ENCODE data around the gene TFDP1. TPM values are rescaled to one million over a fixed set of nuclear protein-coding genes. Genes with fewer than 3 reads are reported as not detected.

The TFDP1 gene
- total RNA-seq, 1 donor from 2014 or later, result 54.4 TPM

GRCh38 chr13:113581871-113582270, 2.7 kb upstream of the TFDP1 start:
- peaks cover 3% of the 10 kb centered on the region for H3K36me3 ChIP-seq (ENCODE audit: control insufficient read depth, insufficient read depth, low read length)
- no peak overlapping the region for H3K4me3 ChIP-seq (ENCODE audit: low read depth, low read length)
- TF ChIP-seq, protein P1, sequence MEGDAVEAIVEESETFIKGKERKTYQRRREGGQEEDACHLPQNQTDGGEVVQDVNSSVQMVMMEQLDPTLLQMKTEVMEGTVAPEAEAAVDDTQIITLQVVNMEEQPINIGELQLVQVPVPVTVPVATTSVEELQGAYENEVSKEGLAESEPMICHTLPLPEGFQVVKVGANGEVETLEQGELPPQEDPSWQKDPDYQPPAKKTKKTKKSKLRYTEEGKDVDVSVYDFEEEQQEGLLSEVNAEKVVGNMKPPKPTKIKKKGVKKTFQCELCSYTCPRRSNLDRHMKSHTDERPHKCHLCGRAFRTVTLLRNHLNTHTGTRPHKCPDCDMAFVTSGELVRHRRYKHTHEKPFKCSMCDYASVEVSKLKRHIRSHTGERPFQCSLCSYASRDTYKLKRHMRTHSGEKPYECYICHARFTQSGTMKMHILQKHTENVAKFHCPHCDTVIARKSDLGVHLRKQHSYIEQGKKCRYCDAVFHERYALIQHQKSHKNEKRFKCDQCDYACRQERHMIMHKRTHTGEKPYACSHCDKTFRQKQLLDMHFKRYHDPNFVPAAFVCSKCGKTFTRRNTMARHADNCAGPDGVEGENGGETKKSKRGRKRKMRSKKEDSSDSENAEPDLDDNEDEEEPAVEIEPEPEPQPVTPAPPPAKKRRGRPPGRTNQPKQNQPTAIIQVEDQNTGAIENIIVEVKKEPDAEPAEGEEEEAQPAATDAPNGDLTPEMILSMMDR (IDR thresholded peaks at IDR 0.05; ENCODE audit: insufficient read depth, low read length, poor library complexity, severe bottlenecking), result no peak
- no peaks in the 10 kb centered on the region for H3K27me3 ChIP-seq (ENCODE audit: control insufficient read depth, insufficient read depth, low read length)
- no peak for DNase-seq (ENCODE audit: low read depth)

DNA sequence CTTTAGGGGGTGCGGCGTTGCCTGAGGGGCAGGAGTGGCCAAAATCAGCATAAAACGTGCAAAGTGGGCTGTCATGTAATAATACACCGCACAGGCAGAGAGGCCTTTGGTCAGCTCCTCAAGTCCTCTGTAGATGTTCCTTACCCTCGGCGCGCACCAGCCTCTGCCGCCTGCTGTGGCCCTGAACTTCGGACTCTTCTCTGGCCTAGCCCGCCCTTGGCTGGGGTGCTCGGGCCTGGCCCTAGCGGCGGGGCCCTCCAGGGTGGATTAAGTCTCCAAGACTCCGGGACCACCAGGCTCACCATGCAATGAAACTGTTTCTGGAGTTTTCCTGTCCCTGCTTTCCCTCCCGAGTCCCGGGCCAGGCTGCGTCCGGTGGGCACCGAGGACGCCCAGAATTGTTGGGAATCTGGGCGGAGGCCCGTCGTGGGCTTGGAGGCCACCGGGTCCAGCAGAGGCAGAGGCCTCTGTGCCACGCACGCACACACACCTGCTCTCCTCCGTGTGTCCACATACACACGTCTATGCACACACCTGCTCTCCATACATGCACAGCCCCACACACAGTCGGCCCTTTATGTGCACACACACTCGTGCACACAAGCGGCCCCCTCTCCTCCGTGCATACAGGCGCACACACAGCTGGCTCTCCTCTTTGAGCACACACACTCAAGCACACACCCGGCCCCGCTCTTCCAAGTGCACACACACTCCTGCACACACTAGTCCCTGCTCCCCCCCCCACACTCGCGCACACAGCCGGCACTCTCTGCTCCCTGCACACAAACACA, 1.5 kb upstream of the TFDP1 start:
- DNase-seq (ENCODE audit: low read depth), result no peak
- TF ChIP-seq, protein P1 (IDR thresholded peaks at IDR 0.05; ENCODE audit: insufficient read depth, low read length, poor library complexity, severe bottlenecking), result no peak
- H3K4me3 ChIP-seq (ENCODE audit: low read depth, low read length), result no peak overlapping the region
- H3K27me3 ChIP-seq (ENCODE audit: control insufficient read depth, insufficient read depth, low read length), result no peaks in the 10 kb centered on the region
- H3K36me3 ChIP-seq (ENCODE audit: control insufficient read depth, insufficient read depth, low read length), result peaks cover 4% of the 10 kb centered on the region

DNA sequence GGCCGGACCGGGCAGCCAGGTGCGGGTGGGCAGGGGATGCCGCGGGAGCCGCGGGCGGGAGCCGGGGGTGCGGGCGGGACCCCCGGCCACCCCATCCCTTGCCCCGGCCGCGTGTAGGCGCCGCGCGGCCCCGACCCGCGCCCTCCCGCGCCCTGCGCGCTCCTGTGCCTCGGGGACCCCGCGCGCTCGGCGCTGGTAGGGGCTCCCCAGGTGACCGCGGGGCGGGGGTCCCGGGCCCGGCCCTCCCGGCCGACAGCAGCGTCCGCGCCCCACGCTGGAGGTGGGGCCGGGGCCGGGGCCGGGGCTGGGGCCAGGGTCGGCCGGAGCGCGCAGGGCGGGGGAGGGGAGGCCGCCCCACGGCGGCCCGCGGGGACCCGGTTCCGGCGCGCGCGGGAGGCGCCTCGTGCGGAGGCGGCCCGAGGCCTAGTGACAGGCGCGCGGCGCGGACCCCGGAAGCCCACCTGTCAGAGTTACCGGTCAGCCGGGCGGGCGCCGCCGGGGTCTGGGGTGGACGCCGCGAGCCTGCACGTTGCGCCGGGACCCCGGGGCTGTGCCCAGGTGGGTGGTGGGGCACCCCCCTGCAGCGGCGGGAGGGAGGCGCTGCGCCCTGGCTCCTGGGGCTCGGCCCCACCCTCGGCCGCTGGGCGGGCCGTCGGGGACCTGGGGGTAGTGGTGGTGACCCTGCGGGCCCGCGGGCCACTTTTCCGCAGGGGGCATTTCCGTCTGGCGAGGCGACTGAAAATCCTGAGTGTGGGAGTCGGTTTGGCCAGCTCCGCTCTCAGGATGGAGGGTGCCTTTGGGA, 518 bp downstream of the TFDP1 start:
- TF ChIP-seq, protein P1 (IDR thresholded peaks at IDR 0.05; ENCODE audit: insufficient read depth, low read length, poor library complexity, severe bottlenecking), result no peak
- DNase-seq (ENCODE audit: low read depth), result no peak
- H3K4me3 ChIP-seq (ENCODE audit: low read depth, low read length), result peak overlapping the region; percentile 59
- H3K36me3 ChIP-seq (ENCODE audit: control insufficient read depth, insufficient read depth, low read length), result peaks cover 6% of the 10 kb centered on the region
- H3K27me3 ChIP-seq (ENCODE audit: control insufficient read depth, insufficient read depth, low read length), result no peaks in the 10 kb centered on the region

DNA sequence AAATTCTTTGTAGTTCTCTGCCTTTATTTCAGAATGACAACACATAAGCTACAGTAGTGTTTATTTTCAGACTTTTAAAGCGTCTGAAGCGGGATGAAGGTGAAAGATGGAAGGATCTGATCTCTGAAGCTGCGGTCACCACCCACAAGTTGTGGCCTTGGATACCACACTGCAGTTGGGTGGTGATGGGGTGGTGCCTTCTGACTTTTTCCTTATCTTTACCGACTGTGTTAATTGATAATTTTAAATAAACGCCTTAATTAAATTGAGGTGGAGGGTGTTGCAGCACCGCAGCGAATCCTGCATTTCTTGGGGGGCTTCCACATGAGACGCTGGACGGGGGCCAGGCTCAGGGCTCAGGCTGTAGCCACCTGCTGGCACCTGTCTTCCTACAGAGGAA, 1.3 kb downstream of the TFDP1 start:
- Histone ChIP-seq H3K36me3 (ENCODE audit: control insufficient read depth, insufficient read depth, low read length) (peaks cover 6% of the 10 kb centered on the region), H3K4me3 (ENCODE audit: low read depth, low read length) (peak overlapping the region; percentile 59), H3K27me3 (ENCODE audit: control insufficient read depth, insufficient read depth, low read length) (no peaks in the 10 kb centered on the region)
- no peak for DNase-seq (ENCODE audit: low read depth)
- TF ChIP-seq, protein P1 (IDR thresholded peaks at IDR 0.05; ENCODE audit: insufficient read depth, low read length, poor library complexity, severe bottlenecking), result no peak

DNA sequence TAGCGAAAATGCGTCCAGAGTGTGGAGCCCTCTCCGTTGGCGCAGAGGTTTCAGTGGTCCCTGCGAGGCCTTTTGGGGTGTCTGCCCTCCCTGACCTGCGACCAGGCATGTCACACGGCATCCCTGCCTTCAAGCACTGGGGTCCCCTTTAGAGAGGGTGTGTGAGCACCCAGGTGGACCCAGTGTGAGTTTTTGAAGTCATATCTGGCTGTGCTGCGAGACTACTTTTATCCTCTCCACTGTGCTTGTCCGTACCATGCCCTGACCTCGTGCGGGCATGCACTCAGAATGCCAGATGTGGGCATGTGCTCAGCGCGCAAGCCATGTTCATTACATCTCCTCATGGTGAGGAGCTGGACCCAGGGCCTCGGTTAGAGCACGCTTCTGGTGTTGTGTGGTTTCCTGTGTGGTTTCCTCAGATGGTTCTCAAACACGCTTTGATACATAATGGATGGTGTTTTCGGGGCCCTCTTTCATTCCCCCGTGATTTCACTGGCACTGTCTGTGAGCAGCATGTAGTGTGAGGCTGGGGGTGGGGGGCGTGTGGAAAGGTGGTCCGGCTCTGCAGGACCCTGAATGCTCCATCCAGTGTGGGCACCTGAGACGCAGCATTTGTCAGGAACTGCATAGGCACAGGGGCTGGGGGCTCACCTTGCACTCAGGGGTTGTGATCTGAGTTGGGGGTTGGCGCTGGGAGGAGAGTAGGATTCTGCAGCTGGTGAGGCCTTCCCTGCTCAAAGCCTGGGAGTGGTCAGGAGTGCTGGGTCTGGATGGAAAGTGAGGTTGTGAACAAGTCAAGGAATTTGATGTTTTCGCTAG, 2.3 kb downstream of the TFDP1 start:
- no peaks in the 10 kb centered on the region for H3K27me3 ChIP-seq (ENCODE audit: control insufficient read depth, insufficient read depth, low read length)
- H3K4me3 ChIP-seq (ENCODE audit: low read depth, low read length), result no peak overlapping the region
- TF ChIP-seq, protein P1 (IDR thresholded peaks at IDR 0.05; ENCODE audit: insufficient read depth, low read length, poor library complexity, severe bottlenecking), result no peak
- DNase-seq (ENCODE audit: low read depth), result no peak
- H3K36me3 ChIP-seq (ENCODE audit: control insufficient read depth, insufficient read depth, low read length), result peaks cover 6% of the 10 kb centered on the region

All from kidney epithelial cell (primary cell).